NK-92 treated with Interleukin-12 subunit alpha and Interleukin-12 subunit beta, amount 100 ng/mL, for 24 hours (cell line): ENCODE data around the gene KANSL2.
A peak's percentile ranks its signal among the peaks of the same experiment; 100 is the strongest.
"Not testable (repeated sequence)": the region's sequence is repeated elsewhere in the genome, so short reads cannot be mapped to it uniquely, and the experiment has no call there.

Source experiments
- DNase-seq: peaks from one replicate; lab custom pipeline; 2025; lab: John Stamatoyannopoulos, UW

The KANSL2 gene

DNA sequence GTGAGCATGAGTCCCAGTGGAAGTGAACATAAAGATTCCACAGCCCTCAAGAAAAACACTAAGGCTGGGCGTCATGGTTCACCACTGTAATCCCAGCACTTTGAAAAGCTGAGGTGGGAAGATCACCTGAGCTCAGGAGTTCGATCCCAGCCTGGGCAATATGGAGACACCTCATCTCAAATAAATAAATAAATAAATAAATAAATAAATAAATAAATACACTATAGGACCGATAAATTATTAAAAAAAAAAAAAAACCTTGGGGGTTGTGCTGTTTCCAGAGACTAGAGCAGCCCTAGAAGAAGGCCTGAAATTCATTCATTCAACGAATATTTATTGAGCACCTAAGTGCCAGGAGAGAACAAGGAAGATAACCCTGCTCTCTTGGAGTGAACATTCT, 1.5 kb upstream of the KANSL2 start:
- DNase-seq: no peak

GRCh38 chr12:48682927-48683326, 889 bp upstream of the KANSL2 start:
- no peak for DNase-seq

DNA sequence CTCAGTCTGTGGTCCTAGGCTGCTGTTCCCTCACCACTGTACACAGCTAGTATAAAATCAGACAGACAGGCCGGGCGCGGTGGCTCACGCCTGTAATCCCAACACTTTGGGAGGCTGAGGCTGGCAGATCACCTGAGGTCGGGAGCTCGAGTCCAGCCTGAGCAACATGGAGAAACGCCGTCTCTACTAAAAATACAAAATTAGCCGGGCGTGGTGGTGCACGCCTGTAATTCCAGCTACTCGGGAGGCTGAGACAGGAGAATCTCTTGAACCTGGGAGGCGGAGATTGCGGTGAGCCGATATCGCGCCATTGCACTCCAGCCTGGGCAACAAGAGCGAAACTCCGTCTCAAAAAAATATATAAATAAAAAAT, 481 bp upstream of the KANSL2 start:
- not testable (repeated sequence) for DNase-seq

DNA sequence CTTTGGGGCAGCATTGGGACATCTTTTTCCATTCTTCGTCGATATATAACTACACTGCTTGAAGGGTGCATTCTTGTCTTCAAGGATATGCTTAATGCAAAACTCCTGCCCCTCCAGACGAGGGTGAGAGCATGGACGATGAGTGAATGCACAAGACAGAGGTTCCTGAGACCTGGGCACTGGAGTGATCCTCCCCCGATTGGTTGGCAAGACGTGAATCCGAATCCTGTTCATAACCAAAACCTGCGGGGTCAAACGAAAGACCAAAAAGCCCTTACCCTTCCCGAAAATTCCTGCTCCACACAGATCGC, 684 bp downstream of the KANSL2 start:
- no peak for DNase-seq

DNA sequence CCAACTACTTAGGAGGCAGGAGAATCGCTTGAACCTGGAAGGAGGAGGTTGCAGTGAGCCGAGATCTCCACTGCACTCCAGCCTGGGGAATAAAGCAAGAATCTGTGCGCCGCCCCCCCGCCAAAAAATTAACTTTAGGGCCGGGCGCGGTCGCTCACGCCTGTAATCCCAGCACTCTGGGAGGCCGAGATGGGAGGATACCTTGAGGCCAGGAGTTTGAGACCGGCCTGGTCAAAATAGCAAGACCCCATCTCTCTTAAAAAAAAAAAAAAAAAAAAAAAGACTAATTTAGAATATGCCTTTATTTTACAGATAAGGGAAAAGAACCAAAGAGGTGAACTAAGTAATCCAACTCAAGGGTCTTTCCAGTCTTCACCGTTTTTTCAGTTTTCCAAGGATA, 1.2 kb downstream of the KANSL2 start:
- DNase-seq: no peak

- DNase-seq: no peak
Observed at GRCh38 chr12:48678551-48679185, 3.4 kb downstream of the KANSL2 start.

DNA sequence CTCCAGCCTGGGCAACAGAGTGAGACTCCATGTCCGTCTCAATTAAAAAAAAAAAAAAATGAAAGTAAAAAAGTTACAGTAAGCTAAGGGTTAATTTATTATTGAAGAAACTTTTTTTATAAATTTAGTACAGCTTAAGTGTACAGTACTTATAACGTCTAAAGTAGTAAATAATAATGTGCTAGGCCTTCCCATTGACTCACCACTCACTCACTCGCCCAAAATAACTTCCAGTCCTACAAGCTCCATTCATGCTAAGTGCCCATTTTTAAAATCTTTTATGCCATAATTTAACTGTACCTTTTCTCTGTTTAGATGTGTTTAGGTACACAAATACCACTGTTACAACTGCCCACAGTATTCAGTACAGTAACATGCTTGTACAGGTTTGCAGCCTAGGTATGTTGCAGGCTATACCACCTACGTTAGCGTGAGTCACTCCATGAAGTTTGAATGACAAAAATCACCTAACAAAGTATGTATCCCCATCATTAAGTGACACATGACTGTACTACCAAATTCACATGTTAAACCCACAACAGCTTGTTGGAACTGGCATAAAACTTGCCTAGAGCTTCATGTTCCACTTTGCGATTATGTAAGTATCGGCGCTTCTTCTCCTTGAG, 10.7 kb downstream of the KANSL2 start:
- no peak for DNase-seq

- no peak for DNase-seq
Observed at GRCh38 chr12:48668996-48669395, 13.0 kb downstream of the KANSL2 start.

DNA sequence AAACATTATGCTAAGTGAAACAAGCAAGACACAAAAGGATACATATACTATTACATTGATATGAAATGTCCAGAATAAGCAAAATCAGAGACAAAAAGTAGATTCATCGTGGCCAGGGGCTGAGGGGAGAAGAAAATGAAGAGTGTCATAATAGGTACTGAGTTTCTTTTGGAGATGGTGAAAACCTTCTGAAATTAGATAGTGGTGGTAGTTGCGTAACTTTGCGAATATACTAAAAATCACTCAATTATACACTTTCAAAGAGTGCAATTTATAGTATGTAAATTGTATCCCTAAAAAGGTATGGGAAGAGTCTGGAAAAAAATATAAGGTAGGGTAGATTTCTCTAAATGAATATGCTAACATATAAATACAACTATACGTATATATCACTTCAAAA, 22.2 kb downstream of the KANSL2 start:
- DNase-seq: no peak

DNA sequence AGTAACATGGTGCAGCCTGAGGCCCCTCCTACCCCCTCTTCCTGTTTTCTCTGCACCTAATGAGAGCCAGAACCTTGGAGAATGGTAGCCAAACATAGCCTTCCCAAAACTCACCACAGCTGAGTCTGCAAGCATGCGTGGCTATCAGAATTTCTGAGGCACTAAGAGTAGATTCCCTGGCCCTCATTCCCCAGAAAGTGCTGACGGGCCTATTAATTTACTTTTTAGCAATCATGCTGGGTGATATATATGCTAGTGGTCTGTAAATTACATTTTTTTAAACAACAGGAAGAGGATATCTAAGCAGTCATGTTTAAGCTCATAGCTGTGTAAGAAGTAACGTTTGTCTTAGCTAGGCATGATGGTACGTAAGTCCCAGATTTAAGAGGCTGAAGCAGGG, 30.4 kb downstream of the KANSL2 start:
- DNase-seq: no peak

DNA sequence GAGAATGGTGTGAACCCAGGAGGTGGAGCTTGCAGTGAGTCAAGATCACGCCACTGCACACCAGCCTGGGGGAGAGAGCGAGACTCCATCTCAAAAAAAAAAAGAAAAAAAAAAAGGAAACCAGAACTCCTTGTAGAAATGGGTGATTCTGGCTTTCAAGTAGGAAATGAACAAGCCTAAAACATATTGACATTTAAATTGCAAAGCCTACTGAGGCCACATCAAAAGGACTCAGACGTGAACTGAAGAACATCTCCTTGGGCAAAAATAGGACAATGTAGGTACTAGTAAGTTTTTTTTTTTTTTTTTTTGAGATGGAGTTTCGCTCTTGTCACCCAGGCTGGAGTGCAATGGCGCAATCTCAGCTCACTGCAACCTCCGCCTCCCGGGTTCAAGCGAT, 36.7 kb downstream of the KANSL2 start:
- DNase-seq: not testable (repeated sequence)

DNA sequence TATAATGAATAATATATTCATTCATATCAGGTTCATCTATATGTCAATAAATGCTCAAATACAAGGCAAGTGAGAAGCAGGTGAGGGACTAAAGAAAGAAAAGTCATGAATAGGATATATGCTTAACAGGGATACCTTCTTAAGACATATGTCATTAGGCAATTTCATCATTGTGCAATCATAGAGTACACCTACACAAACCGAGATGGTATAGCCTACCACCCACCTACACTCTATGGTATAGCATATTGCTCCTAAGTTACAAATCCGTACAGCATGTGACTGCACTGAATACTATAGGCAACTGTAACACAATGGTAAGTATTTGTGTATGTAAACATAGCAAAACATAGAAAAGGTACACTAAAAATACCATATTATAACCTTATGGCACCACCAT, 39.0 kb downstream of the KANSL2 start:
- DNase-seq: no peak

- DNase-seq: not testable (repeated sequence)
Observed at GRCh38 chr12:48641752-48642555, 40.1 kb downstream of the KANSL2 start.

DNA sequence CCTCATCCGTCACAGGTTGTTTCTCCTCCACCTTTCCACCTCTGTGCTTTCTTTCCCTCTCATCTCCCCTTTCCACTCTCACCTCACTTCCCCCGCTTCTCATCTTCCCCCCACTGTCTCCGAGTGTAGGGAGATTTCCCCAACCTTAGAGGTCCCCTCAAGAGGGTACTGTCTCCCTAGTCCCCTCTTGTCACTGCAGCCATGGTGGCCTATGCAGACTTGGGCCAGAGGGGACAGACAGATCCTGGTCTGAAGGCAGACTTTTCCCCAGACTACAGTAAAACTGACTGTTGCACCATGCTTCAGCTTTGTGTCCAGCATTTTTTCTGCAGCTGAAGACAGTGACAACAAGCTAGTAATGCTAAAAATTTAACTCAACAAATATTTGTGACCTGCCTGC, 41.2 kb downstream of the KANSL2 start:
- DNase-seq: no peak

DNA sequence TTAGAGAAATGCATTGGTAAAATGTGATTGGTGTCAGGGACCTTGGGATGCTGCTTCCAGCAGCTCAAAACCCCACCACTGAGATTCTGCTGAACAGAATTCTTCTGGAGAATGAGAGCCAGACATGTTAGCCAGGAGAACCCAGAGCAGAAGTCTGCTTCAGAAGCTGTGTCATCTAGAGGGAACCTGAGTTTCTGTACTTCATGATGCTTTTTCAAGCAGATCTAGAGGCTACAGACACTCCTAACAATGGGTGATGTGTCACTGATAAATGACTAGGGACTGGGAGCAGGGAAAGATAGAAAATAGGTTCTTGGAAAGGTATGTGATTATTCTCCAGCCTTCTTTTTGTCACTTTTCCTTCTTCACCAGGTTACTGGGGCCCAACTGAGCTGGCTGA, 41.6 kb downstream of the KANSL2 start:
- DNase-seq: no peak

- no peak for DNase-seq
Observed at GRCh38 chr12:48631071-48631470, 51.0 kb downstream of the KANSL2 start.

- DNase-seq: no peak
Observed at GRCh38 chr12:48630346-48630745, 51.7 kb downstream of the KANSL2 start.

DNA sequence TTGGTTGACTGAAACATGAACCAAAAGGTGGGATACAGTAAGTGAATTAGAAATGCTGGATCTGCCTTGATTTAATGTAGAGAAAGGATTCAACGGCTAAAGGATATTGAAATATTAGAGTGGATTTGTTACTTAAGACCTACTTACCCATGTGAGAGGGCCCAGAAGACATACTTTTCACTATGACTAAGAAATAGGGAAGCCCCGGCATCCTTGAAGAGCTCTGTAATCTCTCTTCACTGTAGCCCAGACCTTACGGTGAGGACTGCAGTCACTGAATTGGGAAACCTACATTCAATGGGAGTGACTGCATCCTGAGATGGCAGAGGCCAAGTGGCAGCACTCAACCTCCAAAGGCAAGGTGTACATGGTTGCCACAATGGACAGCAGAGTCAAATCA, 52.5 kb downstream of the KANSL2 start:
- DNase-seq: no peak

DNA sequence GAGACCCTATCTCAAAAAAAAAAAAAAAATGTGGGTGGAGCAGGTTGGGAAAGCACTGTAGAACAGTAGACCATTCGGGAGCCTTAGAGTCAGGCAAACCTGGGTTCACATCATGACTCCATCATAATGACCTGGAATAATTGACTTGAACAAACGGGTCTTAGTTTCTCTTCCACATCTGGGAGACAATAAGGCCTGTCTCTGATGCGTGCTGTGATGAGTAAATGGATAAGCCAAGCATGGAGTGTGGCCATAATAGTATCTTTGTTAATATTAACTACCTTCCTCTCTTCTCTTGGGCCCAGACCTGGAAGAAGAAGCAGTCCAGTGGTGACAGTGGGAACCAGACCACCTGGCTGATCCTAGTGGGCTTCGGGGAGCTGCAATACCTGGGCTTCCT, 54.5 kb downstream of the KANSL2 start:
- no peak for DNase-seq

DNA sequence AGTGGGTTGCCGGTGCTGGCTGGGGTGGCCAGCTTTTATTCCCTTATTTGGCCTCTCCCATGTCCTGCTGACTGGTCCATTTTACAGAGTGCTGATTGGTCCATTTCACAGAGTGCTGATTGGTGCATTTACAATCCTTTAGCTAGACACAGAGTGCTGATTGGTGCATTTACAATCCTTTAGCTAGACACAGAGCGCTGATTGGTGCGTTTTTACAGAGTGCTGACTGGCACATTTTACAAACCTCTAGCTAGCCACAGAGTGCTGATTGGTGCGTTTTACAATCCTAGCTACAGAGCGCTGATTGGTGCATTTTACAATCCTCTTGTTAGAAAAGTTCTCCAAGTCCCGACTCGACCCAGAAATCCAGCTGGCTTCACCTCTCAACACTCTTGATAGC, 59.0 kb downstream of the KANSL2 start:
- DNase-seq: not testable (repeated sequence)

DNA sequence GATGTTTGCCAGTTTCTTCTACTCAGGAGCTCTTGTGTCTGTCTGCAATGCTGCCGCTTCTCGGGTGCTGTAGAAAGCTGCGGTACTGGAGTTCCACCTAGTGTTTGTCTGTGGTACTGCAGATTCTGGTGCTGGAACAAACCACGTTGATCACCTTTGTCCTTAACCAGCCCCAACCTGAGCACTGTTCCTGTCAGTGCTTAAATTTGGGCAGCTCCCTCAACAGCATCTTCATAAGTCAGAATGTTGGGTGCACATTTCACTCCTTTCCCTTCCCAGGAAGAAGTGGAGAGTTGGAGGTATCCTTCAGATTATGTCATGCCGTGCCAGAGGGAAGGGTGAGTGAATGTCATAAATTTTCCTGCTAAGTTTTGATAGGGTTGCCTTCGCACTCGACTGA, 63.5 kb downstream of the KANSL2 start:
- peak; percentile 54 for DNase-seq

GRCh38 chr12:48615681-48616080, 66.4 kb downstream of the KANSL2 start:
- DNase-seq: no peak

- no peak for DNase-seq
Observed at GRCh38 chr12:48613321-48613720, 68.7 kb downstream of the KANSL2 start.
